GDM1 (cell line): ENCODE results near the gene RIC8B.
"Not testable (repeated sequence)": the region's sequence is repeated elsewhere in the genome, so short reads cannot be mapped to it uniquely, and the experiment has no call there.

Source experiments
- DNase-seq: peaks from one replicate; lab custom pipeline; 2025; lab: John Stamatoyannopoulos, UW

RIC8B gene

GRCh38 chr12:106903241-106903945 is 128.9 kb downstream of the RIC8B start:
- no peak for DNase-seq

DNA sequence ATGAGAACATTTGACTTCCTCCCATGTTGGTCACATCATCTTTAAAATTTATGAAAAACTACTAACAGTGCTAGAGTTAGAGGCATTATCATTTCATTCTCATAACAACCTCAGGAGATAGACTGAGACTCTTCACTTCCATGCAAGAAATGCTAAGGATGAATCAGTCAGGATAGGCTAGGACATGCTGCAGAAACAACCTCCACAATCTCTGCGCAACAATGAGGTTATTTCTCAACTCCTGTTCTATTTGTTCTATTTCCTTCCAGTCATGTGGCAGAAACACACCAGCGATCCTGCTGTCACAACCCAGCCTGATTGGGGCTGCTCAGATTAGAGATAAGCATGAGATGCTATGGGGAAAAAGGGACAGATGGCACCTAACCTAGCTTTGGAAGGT is 132.2 kb downstream of the RIC8B start:
- no peak for DNase-seq

GRCh38 chr12:106907411-106907810 is 132.9 kb downstream of the RIC8B start:
- no peak for DNase-seq

GRCh38 chr12:106907846-106908245 is 133.4 kb downstream of the RIC8B start:
- no peak for DNase-seq

GRCh38 chr12:106908561-106908960 is 134.1 kb downstream of the RIC8B start:
- no peak for DNase-seq

DNA sequence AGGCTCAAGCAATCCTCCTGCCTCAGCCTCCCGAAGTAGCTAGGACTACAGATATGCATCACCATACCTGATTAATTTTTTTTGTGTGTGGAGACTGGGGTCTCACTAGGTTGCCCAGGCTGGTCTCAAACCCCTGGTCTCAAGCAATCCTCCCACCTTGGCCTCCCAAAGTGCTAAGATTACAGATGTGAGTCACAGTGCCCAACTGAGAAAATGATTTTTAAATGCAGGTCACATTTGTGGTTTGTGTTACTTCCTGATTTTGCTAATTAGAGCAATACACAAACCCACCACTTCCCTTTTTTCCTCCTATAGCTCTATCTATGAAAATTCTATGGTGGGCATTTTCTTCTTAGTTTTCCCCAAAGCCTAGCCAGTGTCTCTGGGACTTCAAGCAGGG is 135.7 kb downstream of the RIC8B start:
- DNase-seq = peak; percentile 33

GRCh38 chr12:106911581-106911980 is 137.1 kb downstream of the RIC8B start:
- DNase-seq = no peak

DNA sequence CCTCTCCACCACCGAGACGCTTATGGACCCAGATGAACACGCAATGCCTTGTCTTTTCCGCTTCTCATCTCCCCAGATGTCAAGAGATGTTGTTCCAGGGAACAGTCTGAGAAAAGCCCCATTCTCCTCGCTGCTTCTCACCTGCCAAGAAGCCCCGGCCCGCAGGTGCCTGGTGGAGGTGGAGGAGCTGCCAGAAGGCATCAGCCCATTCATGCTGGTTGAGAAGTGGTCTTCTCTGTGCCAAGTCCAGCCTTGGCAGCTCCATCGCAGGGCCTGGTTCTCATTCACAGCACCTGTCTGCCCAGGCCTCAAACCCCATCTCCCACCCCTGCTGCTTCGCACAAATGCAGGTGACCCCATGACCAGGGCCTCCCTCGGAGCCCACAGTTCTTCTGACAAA is 139.0 kb downstream of the RIC8B start:
- DNase-seq = no peak

GRCh38 chr12:106914796-106915634 is 140.5 kb downstream of the RIC8B start:
- DNase-seq = no peak

DNA sequence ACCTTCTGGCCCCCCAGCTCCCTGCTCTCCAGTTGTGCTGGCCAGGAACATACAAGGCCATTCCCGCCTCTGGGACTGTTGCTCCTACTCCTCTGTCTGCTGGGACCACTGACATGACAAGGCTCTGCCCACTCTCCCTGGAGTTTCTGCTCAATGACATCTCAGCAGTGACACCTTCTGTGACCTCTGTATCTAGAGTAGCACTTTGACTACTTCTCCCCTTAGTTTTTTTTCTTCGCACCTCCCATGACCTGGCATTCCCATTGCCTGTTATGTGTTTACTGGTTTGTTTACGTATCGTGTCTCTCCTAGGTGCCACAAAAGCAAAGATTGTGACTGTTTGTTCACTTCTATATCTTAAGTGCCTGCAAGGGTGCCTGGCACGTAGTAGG is 141.1 kb downstream of the RIC8B start:
- no peak for DNase-seq

DNA sequence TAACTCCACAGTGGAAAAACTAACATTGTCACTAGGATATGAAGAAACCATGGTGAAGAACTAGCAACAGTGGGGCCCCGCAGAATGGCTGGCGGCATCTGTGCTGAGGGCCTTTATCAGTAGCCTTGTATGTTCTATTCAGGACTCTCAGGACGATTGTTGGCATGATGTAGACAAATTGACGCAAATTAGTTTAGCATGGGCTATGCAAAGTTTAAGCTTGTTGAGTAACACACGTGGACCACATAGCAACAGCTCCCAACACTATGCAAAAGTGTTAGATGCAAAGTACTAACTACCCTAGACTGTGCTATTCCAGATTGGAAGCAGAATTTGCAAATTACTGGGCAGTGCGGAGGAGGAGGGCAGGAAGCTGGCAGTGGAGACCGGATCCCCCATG is 143.0 kb downstream of the RIC8B start:
- DNase-seq = no peak

GRCh38 chr12:106918746-106919145 is 144.3 kb downstream of the RIC8B start:
- no peak for DNase-seq

DNA sequence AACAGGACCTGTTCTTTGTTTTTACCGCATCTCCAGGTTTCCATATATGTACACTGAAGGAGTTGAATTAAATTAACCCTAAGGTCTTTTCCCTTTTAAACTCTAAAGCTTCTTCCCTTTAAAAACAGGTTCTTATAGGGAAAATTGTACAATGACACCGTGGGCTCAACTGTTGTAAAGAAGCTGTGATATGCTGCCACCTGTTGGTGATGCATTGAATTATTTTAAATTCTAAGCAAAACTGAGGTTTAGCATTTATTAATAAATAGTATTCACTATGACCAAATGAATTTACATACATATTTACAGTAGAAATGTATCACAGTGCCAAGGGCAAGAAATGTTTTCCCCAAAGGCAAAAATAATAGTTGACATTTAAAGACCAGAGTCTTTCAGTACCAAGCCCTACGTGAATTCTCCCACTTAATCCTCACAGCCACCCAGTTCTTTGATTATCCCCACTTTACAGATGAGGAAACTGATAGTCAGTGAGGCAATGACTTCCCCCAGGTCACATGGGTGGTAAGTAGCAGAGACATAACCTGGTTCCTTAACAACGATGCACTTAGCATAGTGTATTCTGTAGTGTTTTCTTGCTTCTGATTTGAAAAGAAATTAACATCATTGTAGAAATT is 145.5 kb downstream of the RIC8B start:
- DNase-seq = peak; percentile 13

DNA sequence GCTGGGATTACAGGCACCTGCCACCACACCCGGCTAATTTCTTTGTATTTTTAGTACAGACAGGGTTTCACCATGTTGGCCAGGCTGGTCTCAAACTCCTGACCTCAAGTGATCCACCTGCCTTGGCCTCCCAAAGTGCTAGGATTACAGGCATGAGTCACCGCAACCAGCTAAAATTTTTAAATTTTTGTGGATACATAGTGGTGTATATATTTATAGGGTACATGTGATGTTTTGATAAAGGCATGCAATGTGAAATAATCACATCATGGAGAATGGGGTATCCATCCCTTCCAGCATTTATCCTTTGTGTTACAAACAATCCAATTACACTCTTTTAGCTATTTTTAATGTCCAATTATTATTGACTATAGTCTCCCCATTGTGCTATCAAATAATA is 147.5 kb downstream of the RIC8B start:
- DNase-seq = not testable (repeated sequence)

DNA sequence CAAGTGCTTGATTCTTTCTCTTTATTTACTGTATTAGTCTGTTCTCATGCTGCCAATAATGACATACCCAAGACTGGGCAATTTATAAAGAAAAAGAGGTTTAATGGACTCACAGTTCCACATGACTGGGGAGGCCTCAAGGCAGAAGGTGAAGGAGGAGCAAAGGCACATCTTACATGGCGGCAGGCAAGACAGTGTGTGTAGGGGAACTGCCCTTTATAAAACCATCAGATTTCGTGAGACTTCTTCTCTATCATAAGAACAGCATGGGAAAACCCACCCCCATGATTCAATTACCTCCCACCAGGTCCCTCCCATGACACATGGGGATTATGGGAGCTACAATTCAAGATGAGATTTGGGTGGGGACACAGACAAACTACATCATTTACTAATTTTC is 149.1 kb downstream of the RIC8B start:
- not testable (repeated sequence) for DNase-seq

- no peak for DNase-seq
Observed at GRCh38 chr12:106924268-106924861, 149.9 kb downstream of the RIC8B start.

DNA sequence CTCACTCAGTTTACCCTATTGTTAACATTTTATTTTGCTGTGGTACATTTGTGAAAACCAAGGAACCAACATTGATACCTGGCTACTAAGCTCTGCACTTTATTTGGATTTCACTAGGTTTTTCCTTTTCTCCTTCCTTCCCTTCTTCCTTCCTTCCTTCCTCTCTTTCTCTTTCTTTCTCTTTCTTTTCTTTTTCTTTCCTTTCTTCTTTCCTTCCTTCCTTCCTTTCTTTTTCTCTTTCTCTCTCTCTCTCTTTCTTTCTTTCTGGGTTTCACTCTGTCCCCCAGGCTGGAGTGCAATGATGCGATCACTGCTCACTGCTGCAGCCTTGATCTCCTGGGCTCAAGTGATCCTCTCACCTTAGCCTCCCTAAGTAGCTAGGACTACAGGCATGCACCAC is 152.2 kb downstream of the RIC8B start:
- no peak for DNase-seq

GRCh38 chr12:106934277-106934676 is 159.8 kb downstream of the RIC8B start:
- DNase-seq = no peak
